ENCODE data around the gene DUSP10.
A peak's percentile ranks its signal among the peaks of the same experiment; 100 is the strongest.

DNA sequence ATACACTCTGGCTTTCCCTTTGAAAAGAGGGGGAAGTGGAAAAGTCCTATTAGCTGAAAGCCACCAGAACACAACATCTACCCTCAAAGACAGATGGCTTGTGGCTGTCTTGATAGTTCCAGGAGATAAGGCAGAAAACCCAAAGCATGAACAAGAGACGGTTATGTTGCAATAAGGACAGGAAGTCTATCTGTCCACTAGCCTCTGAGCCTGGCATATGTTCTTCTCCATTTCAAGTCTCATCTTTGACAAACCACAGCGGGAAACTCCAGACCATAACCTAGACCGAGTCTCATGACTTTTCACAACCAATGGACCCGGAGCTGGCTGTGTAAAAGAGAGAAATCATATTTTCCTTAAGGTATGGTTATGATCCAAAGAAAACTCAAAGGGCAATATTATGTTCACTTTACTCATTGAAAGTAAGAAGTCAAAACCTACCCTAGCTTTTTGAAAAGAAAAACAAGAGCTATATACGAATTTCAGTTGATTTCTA, 33.8 kb downstream of the DUSP10 start:
- TF ChIP-seq, protein P1, sequence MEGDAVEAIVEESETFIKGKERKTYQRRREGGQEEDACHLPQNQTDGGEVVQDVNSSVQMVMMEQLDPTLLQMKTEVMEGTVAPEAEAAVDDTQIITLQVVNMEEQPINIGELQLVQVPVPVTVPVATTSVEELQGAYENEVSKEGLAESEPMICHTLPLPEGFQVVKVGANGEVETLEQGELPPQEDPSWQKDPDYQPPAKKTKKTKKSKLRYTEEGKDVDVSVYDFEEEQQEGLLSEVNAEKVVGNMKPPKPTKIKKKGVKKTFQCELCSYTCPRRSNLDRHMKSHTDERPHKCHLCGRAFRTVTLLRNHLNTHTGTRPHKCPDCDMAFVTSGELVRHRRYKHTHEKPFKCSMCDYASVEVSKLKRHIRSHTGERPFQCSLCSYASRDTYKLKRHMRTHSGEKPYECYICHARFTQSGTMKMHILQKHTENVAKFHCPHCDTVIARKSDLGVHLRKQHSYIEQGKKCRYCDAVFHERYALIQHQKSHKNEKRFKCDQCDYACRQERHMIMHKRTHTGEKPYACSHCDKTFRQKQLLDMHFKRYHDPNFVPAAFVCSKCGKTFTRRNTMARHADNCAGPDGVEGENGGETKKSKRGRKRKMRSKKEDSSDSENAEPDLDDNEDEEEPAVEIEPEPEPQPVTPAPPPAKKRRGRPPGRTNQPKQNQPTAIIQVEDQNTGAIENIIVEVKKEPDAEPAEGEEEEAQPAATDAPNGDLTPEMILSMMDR (IDR thresholded peaks at IDR 0.05): no peak
- peak; percentile 15 for TF ChIP-seq POLR2AphosphoS5 (IDR thresholded peaks at IDR 0.05)

Measured in prostate gland (tissue), 2 donors.